Glutamatergic neuron (in vitro differentiated cells): ENCODE results near the gene ITGB5. TPM values are rescaled to one million over a fixed set of nuclear protein-coding genes. Genes with fewer than 3 reads are reported as not detected.

Source experiments
- DNase-seq: peaks from one replicate; pipeline ENCODE4 v3.0.0; 2022
- H3K27ac Mint-ChIP-seq: one replicate; pipeline ENCODE4 v1.8.0; 2020; ENCODE audit warnings: mild to moderate bottlenecking, mixed read lengths, inconsistent platforms; ENCODE audit not compliant: unreplicated experiment
- H3K27me3 Mint-ChIP-seq: one replicate; pipeline ENCODE4 v1.8.0; 2020; ENCODE audit warnings: mild to moderate bottlenecking, moderate library complexity, mixed read lengths, inconsistent platforms; ENCODE audit not compliant: unreplicated experiment
- H3K36me3 Mint-ChIP-seq: one replicate; pipeline ENCODE4 v1.8.0; 2020; ENCODE audit warnings: mild to moderate bottlenecking, mixed read lengths, inconsistent platforms; ENCODE audit not compliant: unreplicated experiment
- H3K4me1 Mint-ChIP-seq: one replicate; pipeline ENCODE4 v1.8.0; 2020; ENCODE audit warnings: mild to moderate bottlenecking, low read depth, mixed read lengths, inconsistent platforms; ENCODE audit not compliant: unreplicated experiment
- H3K4me3 Mint-ChIP-seq: one replicate; pipeline ENCODE4 v1.8.0; 2020; ENCODE audit warnings: mild to moderate bottlenecking, mixed read lengths, inconsistent platforms; ENCODE audit not compliant: unreplicated experiment
- H3K9me3 Mint-ChIP-seq: one replicate; pipeline ENCODE4 v1.8.0; 2020; ENCODE audit warnings: mild to moderate bottlenecking, moderate library complexity, mixed read lengths, inconsistent platforms; ENCODE audit not compliant: unreplicated experiment
- total RNA-seq: library from RNA; stranded (reverse); fragmentation: NEBNext Ultra II Directional; extraction: Animal tissue kit (Norgen Biotek cat#: 25700); gene quantifications from one replicate; pipeline ENCODE4 v1.2.1, GENCODE V29; 2021; ENCODE audit not compliant: unreplicated experiment
- TF ChIP-seq, protein P1 (sequence below): fragments of 200-600 bp; sonication (generic); IDR thresholded peaks from one replicate; pipeline ENCODE4 v1.5.0; 2021; ENCODE audit not compliant: partially characterized antibody, unreplicated experiment

ITGB5 gene
- total RNA-seq, 1 donor from 2014 or later, result 12.8 TPM

DNA sequence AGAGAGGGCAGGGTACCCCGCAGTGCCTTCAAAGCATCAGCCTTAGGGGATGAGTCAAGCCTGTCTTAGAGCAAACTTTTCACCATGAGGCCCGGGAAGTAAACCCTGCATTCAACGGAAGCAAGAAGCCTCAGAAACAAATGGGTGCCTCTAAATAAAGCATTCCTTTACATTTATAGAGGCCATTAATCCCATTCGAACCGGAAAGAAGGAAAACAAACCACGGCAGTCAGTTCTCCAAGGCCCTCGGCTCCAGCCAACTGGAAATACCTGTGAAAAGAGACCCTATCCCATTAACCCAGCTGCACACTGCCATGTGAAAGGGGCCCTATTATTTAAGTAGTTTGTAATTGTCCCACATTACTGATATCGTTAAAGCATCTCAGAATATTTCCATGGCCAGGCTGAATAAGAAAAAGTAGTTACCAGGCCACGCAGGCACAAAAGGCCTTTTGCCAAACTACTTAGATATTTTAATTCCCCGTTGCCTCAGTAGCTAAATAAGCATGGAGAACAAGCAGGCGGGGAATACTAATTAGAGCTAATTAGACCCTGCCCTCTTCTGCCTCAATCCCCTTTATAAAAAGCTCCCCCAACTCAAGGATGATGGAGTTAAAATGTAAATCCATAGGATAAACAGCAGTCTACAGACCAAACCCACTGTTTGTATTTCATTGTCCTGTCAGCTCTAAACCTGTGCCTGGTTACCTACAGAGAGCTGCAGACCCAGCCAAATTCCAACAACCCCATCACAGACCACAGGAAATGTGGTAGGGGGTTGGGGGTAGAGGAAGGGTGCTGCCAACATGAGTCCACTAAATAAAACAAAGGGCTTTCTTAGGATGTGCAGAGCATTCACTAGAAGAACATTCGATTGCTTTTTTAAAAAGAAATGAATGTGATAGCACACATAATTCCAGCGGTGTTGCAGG is 4.1 kb downstream of the ITGB5 start:
- no peak overlapping the region for H3K4me3 Mint-ChIP-seq
- DNase-seq, result no peak
- H3K27me3 Mint-ChIP-seq, result peaks cover 8% of the 10 kb centered on the region

DNA sequence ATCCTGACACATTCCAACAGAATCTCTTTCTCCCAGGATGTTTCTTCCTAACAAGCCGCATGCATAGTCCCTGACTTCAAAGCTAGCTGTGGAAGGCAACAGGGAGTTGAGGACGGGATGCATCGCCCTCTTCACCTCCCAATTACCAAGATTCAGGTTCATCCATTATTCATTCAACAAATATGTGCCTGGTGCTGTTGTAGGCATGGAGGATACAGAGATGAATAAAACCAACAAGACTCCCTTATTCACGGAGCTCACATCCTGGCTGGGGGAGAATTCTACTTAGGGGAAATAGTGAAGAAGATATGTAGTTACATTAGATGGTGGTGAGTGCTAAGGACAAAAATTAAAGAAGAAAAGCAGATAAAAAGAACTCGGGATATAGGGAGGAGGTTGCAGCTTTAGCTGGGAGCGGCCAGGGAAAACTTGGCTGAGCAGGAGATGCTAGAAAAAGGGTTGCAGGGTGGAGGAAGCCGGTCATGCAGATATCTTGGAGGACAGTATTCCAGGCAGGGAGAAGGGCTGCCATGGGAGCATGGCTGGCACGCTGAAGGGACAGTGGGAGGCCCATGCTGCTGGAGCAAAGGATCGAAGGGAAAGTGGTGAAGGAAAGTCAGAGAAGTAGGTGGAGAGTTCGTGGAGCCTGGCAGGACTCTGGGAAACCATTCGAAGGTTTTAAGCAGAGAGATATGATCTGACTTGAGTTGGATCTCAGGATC is 5.0 kb downstream of the ITGB5 start:
- TF ChIP-seq, protein P1, sequence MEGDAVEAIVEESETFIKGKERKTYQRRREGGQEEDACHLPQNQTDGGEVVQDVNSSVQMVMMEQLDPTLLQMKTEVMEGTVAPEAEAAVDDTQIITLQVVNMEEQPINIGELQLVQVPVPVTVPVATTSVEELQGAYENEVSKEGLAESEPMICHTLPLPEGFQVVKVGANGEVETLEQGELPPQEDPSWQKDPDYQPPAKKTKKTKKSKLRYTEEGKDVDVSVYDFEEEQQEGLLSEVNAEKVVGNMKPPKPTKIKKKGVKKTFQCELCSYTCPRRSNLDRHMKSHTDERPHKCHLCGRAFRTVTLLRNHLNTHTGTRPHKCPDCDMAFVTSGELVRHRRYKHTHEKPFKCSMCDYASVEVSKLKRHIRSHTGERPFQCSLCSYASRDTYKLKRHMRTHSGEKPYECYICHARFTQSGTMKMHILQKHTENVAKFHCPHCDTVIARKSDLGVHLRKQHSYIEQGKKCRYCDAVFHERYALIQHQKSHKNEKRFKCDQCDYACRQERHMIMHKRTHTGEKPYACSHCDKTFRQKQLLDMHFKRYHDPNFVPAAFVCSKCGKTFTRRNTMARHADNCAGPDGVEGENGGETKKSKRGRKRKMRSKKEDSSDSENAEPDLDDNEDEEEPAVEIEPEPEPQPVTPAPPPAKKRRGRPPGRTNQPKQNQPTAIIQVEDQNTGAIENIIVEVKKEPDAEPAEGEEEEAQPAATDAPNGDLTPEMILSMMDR, result no peak
- Mint-ChIP-seq H3K4me1 (peaks cover 13% of the 10 kb centered on the region), H3K9me3 (no peaks in the 10 kb centered on the region), H3K36me3 (no peaks in the 10 kb centered on the region), H3K4me3 (no peak overlapping the region), H3K27me3 (peaks cover 7% of the 10 kb centered on the region), H3K27ac (no peak overlapping the region)
- no peak for DNase-seq

More for the DNA sequence above, 4.1 kb downstream of the ITGB5 start:
- Mint-ChIP-seq H3K9me3 (peaks cover 1% of the 10 kb centered on the region), H3K4me1 (peaks cover 13% of the 10 kb centered on the region), H3K36me3 (no peaks in the 10 kb centered on the region), H3K27ac (no peak overlapping the region)
- TF ChIP-seq, protein P1, result no peak

- Mint-ChIP-seq H3K36me3 (no peaks in the 10 kb centered on the region), H3K27me3 (peaks cover 7% of the 10 kb centered on the region), H3K4me3 (no peak overlapping the region), H3K9me3 (no peaks in the 10 kb centered on the region), H3K4me1 (peaks cover 14% of the 10 kb centered on the region), H3K27ac (no peak overlapping the region)
- no peak for DNase-seq
- TF ChIP-seq, protein P1, result no peak
These were observed 7.9 kb downstream of the ITGB5 start for GRCh38 chr3:124879337-124879680.

- TF ChIP-seq, protein P1, result no peak
- Mint-ChIP-seq H3K4me1 (peaks cover 12% of the 10 kb centered on the region), H3K4me3 (no peak overlapping the region), H3K9me3 (no peaks in the 10 kb centered on the region), H3K27me3 (peaks cover 7% of the 10 kb centered on the region), H3K27ac (no peak overlapping the region), H3K36me3 (no peaks in the 10 kb centered on the region)
- no peak for DNase-seq
These were observed 8.4 kb downstream of the ITGB5 start for GRCh38 chr3:124878561-124879336.
